Mononuclear cell (primary cell): ENCODE results near the gene CACNA1C. TPM values are rescaled to one million over a fixed set of nuclear protein-coding genes. Genes with fewer than 3 reads are reported as not detected.

Experiments
- H3K27me3 ChIP-seq: 2 replicates; pipeline ENCODE4 v1.6.0; 2011; ENCODE audit warnings: low read length, control low read depth; ENCODE audit not compliant: insufficient read depth
- H3K4me1 ChIP-seq: 2 replicates; pipeline ENCODE4 v1.5.1; 2011; ENCODE audit warnings: mild to moderate bottlenecking, low read length, control low read depth; ENCODE audit not compliant: insufficient read depth
- H3K4me3 ChIP-seq: 2 replicates; pipeline ENCODE4 v1.5.1; 2011; ENCODE audit warnings: mild to moderate bottlenecking, low read length, moderate library complexity
- H3K9me3 ChIP-seq: 2 replicates; pipeline ENCODE4 v1.5.1; 2011; ENCODE audit warnings: low read depth, mild to moderate bottlenecking, control low read depth, low read length
- total RNA-seq: library from RNA; depleted of rRNA; stranded (reverse); fragments of >200 nt; gene quantifications from one replicate; pipeline ENCODE4 v1.2.3, GENCODE V29; 2012

The CACNA1C gene
- total RNA-seq, 1 donor, result 0.10 TPM

GRCh38 chr12:2187195-2187945 lies 134.6 kb downstream of the CACNA1C start:
- Histone ChIP-seq H3K4me3 (no peak overlapping the region), H3K9me3 (no peaks in the 10 kb centered on the region), H3K4me1 (no peaks in the 10 kb centered on the region), H3K27me3 (no peaks in the 10 kb centered on the region)

GRCh38 chr12:2190085-2190484 lies 137.3 kb downstream of the CACNA1C start:
- Histone ChIP-seq H3K27me3 (no peaks in the 10 kb centered on the region), H3K4me3 (no peak overlapping the region), H3K4me1 (no peaks in the 10 kb centered on the region), H3K9me3 (no peaks in the 10 kb centered on the region)

- no peak overlapping the region for H3K4me3 ChIP-seq
- H3K4me1 ChIP-seq, result no peaks in the 10 kb centered on the region
- H3K27me3 ChIP-seq, result no peaks in the 10 kb centered on the region
- H3K9me3 ChIP-seq, result no peaks in the 10 kb centered on the region
Measured at GRCh38 chr12:2190896-2191533, 138.2 kb downstream of the CACNA1C start.

- Histone ChIP-seq H3K27me3 (no peaks in the 10 kb centered on the region), H3K9me3 (no peaks in the 10 kb centered on the region), H3K4me3 (no peak overlapping the region)
Measured at GRCh38 chr12:2191534-2192153, 138.9 kb downstream of the CACNA1C start.

GRCh38 chr12:2192231-2192630 lies 139.4 kb downstream of the CACNA1C start:
- no peaks in the 10 kb centered on the region for H3K4me1 ChIP-seq
- H3K9me3 ChIP-seq, result no peaks in the 10 kb centered on the region
- H3K27me3 ChIP-seq, result no peaks in the 10 kb centered on the region
- H3K4me3 ChIP-seq, result no peak overlapping the region

More at GRCh38 chr12:2191534-2192153, 138.9 kb downstream of the CACNA1C start:
- H3K4me1 ChIP-seq, result no peaks in the 10 kb centered on the region

GRCh38 chr12:2194060-2194459 lies 141.3 kb downstream of the CACNA1C start:
- H3K9me3 ChIP-seq, result no peaks in the 10 kb centered on the region
- H3K4me1 ChIP-seq, result no peaks in the 10 kb centered on the region
- H3K27me3 ChIP-seq, result no peaks in the 10 kb centered on the region
- no peak overlapping the region for H3K4me3 ChIP-seq

GRCh38 chr12:2194571-2194970 lies 141.8 kb downstream of the CACNA1C start:
- Histone ChIP-seq H3K4me3 (no peak overlapping the region), H3K9me3 (no peaks in the 10 kb centered on the region), H3K27me3 (no peaks in the 10 kb centered on the region), H3K4me1 (no peaks in the 10 kb centered on the region)

- Histone ChIP-seq H3K27me3 (no peaks in the 10 kb centered on the region), H3K4me1 (no peaks in the 10 kb centered on the region), H3K9me3 (no peaks in the 10 kb centered on the region), H3K4me3 (no peak overlapping the region)
Measured at GRCh38 chr12:2195085-2195484, 142.3 kb downstream of the CACNA1C start.

GRCh38 chr12:2198005-2198501 lies 145.3 kb downstream of the CACNA1C start:
- no peaks in the 10 kb centered on the region for H3K27me3 ChIP-seq
- no peaks in the 10 kb centered on the region for H3K4me1 ChIP-seq
- H3K9me3 ChIP-seq, result no peaks in the 10 kb centered on the region
- H3K4me3 ChIP-seq, result no peak overlapping the region

GRCh38 chr12:2198542-2198941 lies 145.8 kb downstream of the CACNA1C start:
- H3K9me3 ChIP-seq, result no peaks in the 10 kb centered on the region
- no peaks in the 10 kb centered on the region for H3K4me1 ChIP-seq
- H3K4me3 ChIP-seq, result no peak overlapping the region
- H3K27me3 ChIP-seq, result no peaks in the 10 kb centered on the region

- Histone ChIP-seq H3K9me3 (no peaks in the 10 kb centered on the region), H3K4me1 (no peaks in the 10 kb centered on the region), H3K27me3 (no peaks in the 10 kb centered on the region), H3K4me3 (no peak overlapping the region)
Measured at GRCh38 chr12:2205996-2206395, 153.2 kb downstream of the CACNA1C start.

- Histone ChIP-seq H3K4me1 (no peaks in the 10 kb centered on the region), H3K4me3 (no peak overlapping the region), H3K27me3 (no peaks in the 10 kb centered on the region), H3K9me3 (no peaks in the 10 kb centered on the region)
Measured at GRCh38 chr12:2208837-2209635, 156.2 kb downstream of the CACNA1C start.

- Histone ChIP-seq H3K4me3 (no peak overlapping the region), H3K4me1 (no peaks in the 10 kb centered on the region), H3K9me3 (no peaks in the 10 kb centered on the region), H3K27me3 (no peaks in the 10 kb centered on the region)
Measured at GRCh38 chr12:2211119-2211518, 158.3 kb downstream of the CACNA1C start.

GRCh38 chr12:2212537-2212936 lies 159.8 kb downstream of the CACNA1C start:
- H3K4me1 ChIP-seq, result no peaks in the 10 kb centered on the region
- H3K4me3 ChIP-seq, result no peak overlapping the region
- H3K27me3 ChIP-seq, result no peaks in the 10 kb centered on the region
- no peaks in the 10 kb centered on the region for H3K9me3 ChIP-seq
